ENCODE measurements around the gene HMCN1.

- no peak for TF ChIP-seq ZFP30 (CRISPR knock-in tag; IDR thresholded peaks at IDR 0.05)
- TF ChIP-seq ZFP3 (CRISPR knock-in tag; IDR thresholded peaks at IDR 0.05), result no peak
- TF ChIP-seq ZNF8 (CRISPR knock-in tag; IDR thresholded peaks at IDR 0.05), result no peak
- TF ChIP-seq POU6F1 (CRISPR knock-in tag; IDR thresholded peaks at IDR 0.05; ENCODE audit: borderline replicate concordance, low read depth), result no peak
- no peak for TF ChIP-seq PATZ1 (CRISPR knock-in tag; IDR thresholded peaks at IDR 0.05; ENCODE audit: borderline replicate concordance)
- TF ChIP-seq TSHZ2 (CRISPR knock-in tag; IDR thresholded peaks at IDR 0.05), result no peak
- TF ChIP-seq RARB (CRISPR knock-in tag; IDR thresholded peaks at IDR 0.05), result no peak
- TF ChIP-seq ARNTL (CRISPR knock-in tag; IDR thresholded peaks at IDR 0.05; ENCODE audit: borderline replicate concordance, low read depth), result no peak
- no peak for TF ChIP-seq ZNF565 (CRISPR knock-in tag; conservative IDR thresholded peaks at IDR 0.05; ENCODE audit: low read depth)
- no peak for TF ChIP-seq OSR1 (CRISPR knock-in tag; IDR thresholded peaks at IDR 0.05)
- TF ChIP-seq PPARA (CRISPR knock-in tag; IDR thresholded peaks at IDR 0.05; ENCODE audit: borderline replicate concordance), result no peak
- TF ChIP-seq SNAI2 (CRISPR knock-in tag; IDR thresholded peaks at IDR 0.05), result no peak
- no peak for TF ChIP-seq ISL1 (CRISPR knock-in tag; IDR thresholded peaks at IDR 0.05)
- no peak for TF ChIP-seq ESRRG (CRISPR knock-in tag; IDR thresholded peaks at IDR 0.05)
Measured at GRCh38 chr1:185739967-185740366, 5.8 kb downstream of the HMCN1 start.
